Panc1 (cell line): ENCODE data around the gene SGSM1. TPM values are rescaled to one million over a fixed set of nuclear protein-coding genes. Genes with fewer than 3 reads are reported as not detected.

Source experiments
- ATAC-seq: fragments of 200-7000 bp; cut with Tn5 transposase; 2 replicates; pipeline ENCODE4 v1.9.1; 2020; ENCODE audit warnings: mild to moderate bottlenecking, moderate library complexity
- BruUV-seq: library from RNA; stranded (reverse); fragments of 400-500 nt; replicated peaks from 2 replicates; lab custom pipeline; 2021; lab: Mats Ljungman, UMichigan
- CTCF ChIA-PET: fragments of 300-600 bp; sonication (Branson Sonifier 250); formaldehyde crosslinking; loops from one replicate; lab custom pipeline; 2022; ENCODE audit warnings: antibody characterized with exemption; lab: Charles Lee
- POLR2A ChIA-PET: fragments of 300-600 bp; sonication (Branson Sonifier 250); formaldehyde crosslinking; loops from one replicate; lab custom pipeline; 2022; ENCODE audit warnings: antibody characterized with exemption; lab: Charles Lee
- DNase-seq: peaks from one replicate; pipeline ENCODE4 v3.0.0-alpha.2; 2010; ENCODE audit warnings: low read depth, low spot score
- H3K27ac ChIP-seq: 2 replicates; pipeline ENCODE4 v1.5.1; 2011; ENCODE audit warnings: mild to moderate bottlenecking, low read length, inconsistent platforms
- H3K27me3 ChIP-seq: fragments of 200-500 bp; sonication (Bioruptor generic); 2 replicates; pipeline ENCODE4 v1.6.0; 2014; ENCODE audit warnings: low read length, inconsistent platforms; ENCODE audit not compliant: control insufficient read depth, insufficient read depth
- H3K36me3 ChIP-seq: fragments of 200-500 bp; sonication (Bioruptor generic); 2 replicates; pipeline ENCODE4 v1.5.1; 2014; ENCODE audit warnings: inconsistent platforms, mild to moderate bottlenecking, low read length, moderate library complexity; ENCODE audit not compliant: control insufficient read depth, insufficient read depth
- H3K4me1 ChIP-seq: 2 replicates; pipeline ENCODE4 v1.5.1; 2011; ENCODE audit warnings: inconsistent platforms, mild to moderate bottlenecking, low read length, moderate library complexity; ENCODE audit not compliant: control insufficient read depth, insufficient read depth
- H3K4me3 ChIP-seq, 2 experiments: 2 replicates each; pipeline ENCODE4 v1.5.1; 2011 to 2012; ENCODE audit warnings: low read depth in 2 of 2, low read length in 2 of 2, mild to moderate bottlenecking in 2 of 2, inconsistent platforms in 1 of 2, moderate library complexity in 1 of 2
- H3K9me3 ChIP-seq: fragments of 200-500 bp; sonication (Bioruptor generic); 2 replicates; pipeline ENCODE4 v1.5.1; 2014; ENCODE audit warnings: low read depth, mild to moderate bottlenecking, inconsistent platforms, low read length, moderate library complexity; ENCODE audit not compliant: control insufficient read depth, insufficient read depth
- CTCF ChIP-seq: fragments of 450-650 bp; IDR thresholded peaks from 2 replicates; pipeline ENCODE4 v1.5.1; 2017; ENCODE audit warnings: mild to moderate bottlenecking
- POLR2AphosphoS5 ChIP-seq: IDR thresholded peaks from 2 replicates; pipeline ENCODE4 v1.6.1; 2012; ENCODE audit warnings: mild to moderate bottlenecking, low read depth, low read length, moderate library complexity
- REST ChIP-seq, 2 experiments: IDR thresholded peaks; 2 replicates each; pipeline ENCODE4 v1.6.1; 2011 to 2012; ENCODE audit warnings: low read depth in 2 of 2, control low read depth in 1 of 2, low read length in 1 of 2, mild to moderate bottlenecking in 1 of 2, moderate library complexity in 1 of 2; ENCODE audit not compliant: insufficient read depth in 1 of 2
- SIN3A ChIP-seq: IDR thresholded peaks from 2 replicates; pipeline ENCODE4 v1.6.1; 2012; ENCODE audit warnings: low read depth, mild to moderate bottlenecking, low read length, moderate library complexity, borderline replicate concordance; ENCODE audit not compliant: insufficient read depth
- TCF7L2 ChIP-seq: IDR thresholded peaks from 2 replicates; pipeline ENCODE4 v1.6.1; 2011; ENCODE audit warnings: mild to moderate bottlenecking, low read depth, low read length, inconsistent platforms
- in situ Hi-C: cut with HindIII; loops from 2 replicates; pipeline ENCODE4 v1.10.0; 2016; ENCODE audit warnings: low sequenced_read_pairs, low pct_unique_long_range_greater_than_20kb
- intact Hi-C: fragments of 100-400 bp; cut with micrococcal nuclease; formaldehyde crosslinking; loops from one replicate; pipeline ENCODE4 v1.10.0; 2022; ENCODE audit not compliant: unreplicated experiment
- total RNA-seq: library from RNA; stranded (reverse); gene quantifications from one replicate; pipeline ENCODE4 v1.2.1, GENCODE V29; 2021; ENCODE audit not compliant: unreplicated experiment

SGSM1 gene
- total RNA-seq, 1 experiment from 2014 or later: 1.6 TPM

- no peak for ATAC-seq
- Histone ChIP-seq H3K27ac (no peak overlapping the region), H3K9me3 (no peaks in the 10 kb centered on the region), H3K36me3 (no peaks in the 10 kb centered on the region), H3K4me1 (no peaks in the 10 kb centered on the region), H3K27me3 (no peaks in the 10 kb centered on the region), H3K4me3 (no peak overlapping the region)
- POLR2A ChIA-PET: no interaction called here
- intact Hi-C loops (no loop called here), in situ Hi-C loops (no loop called here)
- CTCF ChIA-PET: no interaction called here
- DNase-seq: no peak
- TF ChIP-seq REST (IDR thresholded peaks at IDR 0.05; ENCODE audit: insufficient read depth in 1 of 2, low read depth in 2 of 2, low read length in 1 of 2) (no peak), POLR2AphosphoS5 (no peak), CTCF (no peak), TCF7L2 (no peak), SIN3A (no peak)
- no TSS peak for BruUV-seq
Measured at GRCh38 chr22:24920029-24920428, 114.0 kb downstream of the SGSM1 start.

GRCh38 chr22:24925586-24926427 is 119.8 kb downstream of the SGSM1 start:
- TF ChIP-seq CTCF (no peak), POLR2AphosphoS5 (no peak), SIN3A (no peak), TCF7L2 (no peak), REST (IDR thresholded peaks at IDR 0.05; ENCODE audit: insufficient read depth in 1 of 2, low read depth in 2 of 2, low read length in 1 of 2) (no peak)
- no peak overlapping the region for H3K27ac ChIP-seq
- CTCF ChIA-PET: no interaction called here
- BruUV-seq: no TSS peak
- no peaks in the 10 kb centered on the region for H3K4me1 ChIP-seq
- POLR2A ChIA-PET: interaction anchor here (0.6 kb wide), 1 partner anchor 448 kb away, joined by 7 read pairs; no protein-coding TSS in a partner anchor
- H3K4me3 ChIP-seq: no peak overlapping the region
- DNase-seq (no peak), ATAC-seq (no peak)
- intact Hi-C loops (no loop called here), in situ Hi-C loops (no loop called here)
- H3K27me3 ChIP-seq: no peaks in the 10 kb centered on the region
- H3K9me3 ChIP-seq: no peaks in the 10 kb centered on the region
- H3K36me3 ChIP-seq: no peaks in the 10 kb centered on the region
